ENCODE results near the gene SS18L1.

SS18L1 gene

GRCh38 chr20:62138912-62139311 is 4.7 kb upstream of the SS18L1 start:
- no peak overlapping the region for H3K4me3 ChIP-seq (ENCODE audit: low read depth, low read length)
- DNase-seq (ENCODE audit: low read depth) = no peak
- TF ChIP-seq CTCF (conservative IDR thresholded peaks at IDR 0.05; ENCODE audit: low read depth, low read length) = no peak

GRCh38 chr20:62139636-62140035 is 3.9 kb upstream of the SS18L1 start:
- H3K4me3 ChIP-seq (ENCODE audit: low read depth, low read length) = no peak overlapping the region
- no peak for TF ChIP-seq CTCF (conservative IDR thresholded peaks at IDR 0.05; ENCODE audit: low read depth, low read length)
- no peak for DNase-seq (ENCODE audit: low read depth)

- DNase-seq (ENCODE audit: low read depth) = no peak
- peak overlapping the region; percentile 14 for H3K4me3 ChIP-seq (ENCODE audit: low read depth, low read length)
- no peak for TF ChIP-seq CTCF (conservative IDR thresholded peaks at IDR 0.05; ENCODE audit: low read depth, low read length)
Observed at GRCh38 chr20:62141043-62141396, 2.5 kb upstream of the SS18L1 start.

GRCh38 chr20:62141397-62142251 is 1.9 kb upstream of the SS18L1 start:
- H3K4me3 ChIP-seq (ENCODE audit: low read depth, low read length) = peak overlapping the region; percentile 71
- TF ChIP-seq CTCF (conservative IDR thresholded peaks at IDR 0.05; ENCODE audit: low read depth, low read length) = peak; percentile 71
- peak; percentile 56 for DNase-seq (ENCODE audit: low read depth)

GRCh38 chr20:62142252-62143080 is 1.1 kb upstream of the SS18L1 start:
- no peak for DNase-seq (ENCODE audit: low read depth)
- no peak for TF ChIP-seq CTCF (conservative IDR thresholded peaks at IDR 0.05; ENCODE audit: low read depth, low read length)

GRCh38 chr20:62143957-62144825 is 622 bp downstream of the SS18L1 start:
- peak; percentile 72 for DNase-seq (ENCODE audit: low read depth)
- no peak for TF ChIP-seq CTCF (conservative IDR thresholded peaks at IDR 0.05; ENCODE audit: low read depth, low read length)
- H3K4me3 ChIP-seq (ENCODE audit: low read depth, low read length) = peak overlapping the region; percentile 71

More at GRCh38 chr20:62142252-62143080, 1.1 kb upstream of the SS18L1 start:
- peak overlapping the region; percentile 71 for H3K4me3 ChIP-seq (ENCODE audit: low read depth, low read length)

Measured in choroid plexus epithelial cell (primary cell).